GM18519 (cell line): ENCODE measurements around the gene MRPL47.

Experiments
- ATAC-seq: cut with Tn5 transposase; IDR thresholded peaks from one replicate; pipeline ENCODE4 v1.9.1; 2021; ENCODE audit warnings: mild to moderate bottlenecking, moderate library complexity; ENCODE audit not compliant: unreplicated experiment, low FRiP score

Gene MRPL47

DNA sequence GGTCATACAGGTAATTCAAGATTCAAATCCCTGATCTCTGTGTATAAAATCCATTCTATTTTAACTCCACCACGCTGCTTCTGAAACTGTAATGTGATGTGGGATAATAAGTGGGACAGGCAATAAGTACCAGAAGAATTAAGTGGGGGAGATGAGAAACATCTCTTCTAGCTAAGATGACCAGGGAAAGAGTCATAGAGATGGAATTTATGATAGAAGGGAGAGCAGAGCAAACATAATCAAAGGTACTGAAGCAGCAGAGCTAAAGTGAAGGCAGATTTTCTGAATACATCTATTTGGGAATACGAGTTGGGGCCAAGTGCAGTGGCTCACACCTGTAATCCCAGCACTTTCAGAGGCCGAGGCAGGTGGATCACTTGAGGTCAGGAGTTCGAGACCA is 4.9 kb downstream of the MRPL47 start:
- no peak for ATAC-seq

DNA sequence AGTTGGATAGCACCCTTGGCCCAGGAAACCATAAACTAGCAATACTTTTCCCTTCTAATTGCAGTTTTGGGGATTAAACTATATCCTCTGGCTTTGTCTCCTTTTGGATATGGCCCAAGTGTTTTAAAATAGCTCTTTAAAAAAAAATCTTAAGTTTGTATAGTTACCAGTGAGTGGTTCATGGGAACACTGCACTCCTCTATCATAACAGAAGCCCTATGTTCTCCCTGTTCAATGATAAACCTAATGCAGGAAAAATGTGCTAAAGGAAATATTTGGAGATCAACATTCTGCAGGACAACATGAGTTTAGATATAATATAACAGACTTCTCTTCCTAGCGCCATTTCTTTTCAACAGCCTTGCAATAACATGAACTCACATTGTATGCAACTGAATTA is 13.1 kb downstream of the MRPL47 start:
- ATAC-seq, result no peak

DNA sequence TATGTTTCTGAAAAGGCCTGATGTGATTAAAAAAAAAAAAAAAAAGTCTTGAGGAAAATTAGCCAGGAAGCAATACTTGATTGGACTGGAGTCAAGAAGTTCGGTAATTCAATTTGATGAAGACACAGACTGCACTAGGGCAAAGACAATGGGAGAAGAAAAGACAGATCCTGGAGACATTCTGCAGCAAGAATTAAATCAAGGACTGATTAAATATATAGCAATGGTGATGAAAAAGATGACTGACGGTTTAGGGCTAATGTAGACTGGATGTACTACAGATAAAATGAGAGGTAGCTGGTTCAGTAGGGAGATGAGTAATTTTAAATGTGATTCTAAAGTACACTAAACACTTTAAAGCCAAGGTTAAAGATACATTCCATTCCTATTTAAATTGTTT is 13.8 kb downstream of the MRPL47 start:
- ATAC-seq, result no peak

DNA sequence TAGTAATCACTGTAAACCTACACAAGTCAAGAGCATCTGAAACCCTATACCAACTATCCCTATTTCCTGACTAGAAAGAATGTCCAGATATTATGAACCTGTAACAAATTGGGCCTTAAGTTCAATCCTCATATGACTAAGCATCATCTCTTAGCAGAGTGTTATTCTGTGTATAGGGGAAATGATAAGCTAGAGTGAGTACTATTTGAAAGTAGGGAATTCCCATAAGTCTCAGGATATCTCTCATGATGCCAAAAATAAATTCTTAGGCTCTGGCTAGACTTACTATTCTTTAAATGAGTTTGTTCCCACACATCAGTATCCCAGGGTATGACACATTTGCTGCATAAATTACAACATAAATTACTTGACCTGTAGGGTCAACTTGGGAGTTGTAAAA is 15.3 kb downstream of the MRPL47 start:
- no peak for ATAC-seq

DNA sequence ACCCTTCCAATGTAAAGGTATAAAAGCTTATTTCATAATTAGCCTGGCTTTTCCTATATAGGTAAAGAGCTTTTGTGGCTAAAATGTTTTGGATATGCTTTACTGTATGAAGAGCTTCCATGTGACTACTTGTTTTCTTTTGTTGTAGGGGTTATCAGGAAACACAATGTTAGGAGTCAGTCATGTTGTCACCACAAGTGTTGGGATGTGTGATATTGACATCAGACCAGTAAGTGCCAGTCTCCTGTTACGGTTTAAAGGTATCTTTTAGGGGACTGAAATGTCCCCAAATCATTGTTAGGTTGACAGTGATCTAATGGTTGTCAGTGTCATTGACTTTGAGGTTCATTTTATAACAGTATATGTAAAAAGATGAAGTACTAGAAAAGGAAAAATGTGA is 23.4 kb downstream of the MRPL47 start:
- no peak for ATAC-seq

DNA sequence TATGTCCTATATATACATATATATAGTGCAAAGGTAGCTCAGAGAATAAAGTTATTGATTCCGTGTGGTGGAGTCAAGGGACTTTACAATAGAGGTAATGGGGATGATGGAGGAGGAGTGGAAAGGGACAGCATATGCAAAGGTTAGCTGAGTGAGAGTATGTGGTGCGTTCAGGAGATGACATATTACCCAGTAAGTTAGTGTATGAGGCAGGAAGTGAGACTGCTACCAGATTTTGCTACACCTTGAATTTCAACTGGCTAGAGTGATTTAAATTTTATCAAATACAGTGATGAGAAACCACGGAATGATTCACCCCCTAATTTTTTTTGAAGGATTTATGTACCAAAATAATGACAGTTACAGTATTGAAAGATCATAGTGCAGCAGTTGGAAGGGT is 38.9 kb downstream of the MRPL47 start:
- ATAC-seq, result no peak

DNA sequence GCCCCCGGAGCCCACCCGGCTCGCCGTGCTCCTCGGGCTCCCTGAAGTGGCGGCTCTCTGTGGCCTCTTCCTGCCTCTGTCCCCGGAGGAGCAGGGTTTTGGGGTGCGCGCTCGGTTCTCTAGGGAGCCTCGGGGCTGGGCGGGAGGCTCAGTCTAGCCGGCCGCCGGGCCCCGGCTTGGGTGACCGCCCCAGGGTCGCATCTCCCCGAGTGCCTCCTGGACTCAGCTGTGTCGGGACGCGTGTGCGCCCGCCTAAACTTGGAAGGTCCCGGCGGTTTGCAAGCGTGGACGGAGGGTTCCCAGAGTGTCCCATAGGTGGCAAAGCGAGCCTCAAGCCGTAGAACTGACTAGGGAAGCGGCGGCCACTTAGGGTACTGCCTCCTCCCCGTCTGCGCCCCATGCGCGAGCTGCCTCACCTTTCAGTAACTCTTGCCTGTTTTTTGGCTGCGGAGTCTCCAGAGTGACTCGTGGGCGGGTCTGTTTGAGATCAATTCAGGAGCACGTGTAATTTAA is 41.1 kb downstream of the MRPL47 start:
- ATAC-seq, result peak; percentile 36

DNA sequence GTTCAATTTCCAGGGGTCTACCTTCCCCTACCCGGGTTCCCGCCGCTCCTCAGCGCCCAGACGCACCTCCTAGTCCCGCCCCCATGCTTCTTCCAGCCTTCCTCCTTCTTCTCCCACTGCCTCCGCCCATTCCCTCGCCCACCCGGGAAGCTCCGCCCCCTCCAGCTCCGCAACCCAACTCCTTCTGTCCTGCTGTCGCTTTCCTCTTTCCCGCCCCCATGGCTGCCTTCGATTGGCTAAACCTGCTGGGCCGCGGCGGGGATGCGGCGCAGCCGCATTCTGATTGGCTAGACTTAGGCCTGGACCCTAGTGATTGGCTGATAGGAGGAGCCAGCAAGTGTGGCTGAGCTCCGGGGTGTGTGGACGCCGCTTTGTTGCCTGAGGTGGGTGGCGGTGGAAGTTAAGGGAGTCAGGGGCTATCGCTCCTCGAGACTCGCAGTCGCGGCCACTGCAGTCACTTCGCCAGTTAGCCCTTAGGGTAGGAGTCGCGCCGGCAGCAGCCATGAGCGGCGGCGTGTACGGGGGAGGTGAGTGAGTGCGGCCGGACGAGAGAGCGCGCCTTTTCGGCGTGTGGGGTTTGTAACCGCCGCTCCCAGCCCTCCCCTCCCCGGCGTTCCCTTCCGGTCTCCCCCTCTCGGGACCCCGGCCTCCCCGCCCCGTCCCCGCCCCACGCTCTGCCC is 41.7 kb downstream of the MRPL47 start, which contains the start of gene ACTL6A:
Gene ACTL6A, plus strand, starts transcription at position 336 of the 680 bp plus-strand sequence. Its CDS starts 167 bp downstream, at position 503.
- ATAC-seq, result peak; percentile 94

DNA sequence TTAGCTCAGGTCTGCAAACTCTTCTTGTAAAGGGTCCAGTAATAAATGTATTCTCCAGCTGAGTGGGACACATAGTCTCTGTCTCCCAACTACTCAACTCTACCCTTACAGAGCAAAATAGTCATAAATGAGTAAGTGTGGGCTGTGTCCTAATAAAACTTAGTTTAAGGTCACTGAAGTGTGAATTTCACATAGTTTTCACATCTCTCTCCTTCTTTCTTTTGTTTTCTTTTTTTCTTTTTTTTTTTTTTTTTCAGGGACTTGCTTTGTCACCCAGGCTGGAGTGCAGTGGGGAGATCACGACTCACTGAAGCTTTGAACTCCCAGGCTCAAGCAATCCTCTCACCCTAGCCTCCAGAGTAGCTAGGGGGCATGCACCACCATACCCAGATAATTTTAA is 43.6 kb downstream of the MRPL47 start:
- ATAC-seq, result no peak

DNA sequence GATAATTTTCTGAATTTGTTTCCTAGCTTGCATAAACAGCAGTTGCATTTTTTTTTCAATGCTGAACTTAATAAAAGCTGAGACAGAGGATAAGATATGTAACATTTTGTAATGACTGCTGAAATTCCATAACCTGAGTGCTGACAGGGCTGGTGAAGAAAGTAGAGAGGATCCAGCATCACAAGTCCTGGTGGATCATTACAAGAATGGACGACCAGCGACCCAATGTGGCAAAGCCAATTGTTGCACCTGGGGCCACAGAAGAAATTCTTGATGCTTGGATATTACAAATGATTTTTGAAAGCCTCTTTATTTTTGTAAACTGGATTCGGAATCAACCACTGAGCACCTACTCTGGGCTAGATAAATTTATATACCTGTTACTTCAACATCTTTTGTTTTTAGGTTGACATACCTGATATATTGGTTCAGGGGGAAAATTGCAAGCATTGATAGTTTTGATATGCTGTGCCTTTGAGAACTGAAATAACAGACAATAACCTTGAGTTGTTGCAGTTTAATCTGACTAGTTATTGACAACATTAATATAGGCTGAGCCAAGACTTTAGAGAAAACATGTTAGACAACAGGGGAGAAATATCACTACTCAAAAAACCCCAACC is 45.6 kb downstream of the MRPL47 start:
- ATAC-seq, result no peak

DNA sequence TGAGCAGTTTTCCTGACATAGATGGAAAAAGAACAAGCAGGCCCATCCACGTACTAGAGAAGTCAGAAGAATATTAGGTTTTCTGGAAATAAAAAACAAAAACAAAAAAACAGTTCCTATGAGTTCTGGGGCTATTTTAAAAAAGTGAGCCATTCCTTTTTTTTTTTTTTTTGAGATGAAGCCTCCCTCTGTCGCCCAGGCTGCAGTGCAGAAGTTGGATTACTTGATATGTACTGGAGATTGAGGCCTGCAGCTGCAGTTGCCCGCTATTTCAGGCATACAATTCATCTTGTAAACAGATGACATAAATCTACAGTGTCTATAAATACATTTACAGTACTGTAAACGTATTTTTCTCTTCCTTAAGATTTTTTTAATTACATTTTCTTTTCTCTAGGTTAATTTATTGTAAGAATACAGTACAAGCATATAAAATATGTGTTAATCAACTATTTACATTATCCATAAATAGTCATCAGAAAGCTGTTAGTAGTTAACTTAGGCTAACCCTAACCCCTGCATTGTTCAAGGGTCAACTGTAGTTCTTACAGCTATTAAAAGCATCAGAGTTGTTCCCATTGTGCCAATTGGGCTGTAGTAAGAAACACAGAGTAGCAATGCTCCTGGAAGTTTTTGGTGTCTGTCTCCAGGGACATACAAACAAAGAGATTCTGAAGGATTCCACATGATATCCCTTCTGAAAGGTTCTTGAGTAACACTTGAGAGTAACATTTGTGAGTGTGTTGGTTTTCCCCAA is 52.9 kb downstream of the MRPL47 start:
- no peak for ATAC-seq

DNA sequence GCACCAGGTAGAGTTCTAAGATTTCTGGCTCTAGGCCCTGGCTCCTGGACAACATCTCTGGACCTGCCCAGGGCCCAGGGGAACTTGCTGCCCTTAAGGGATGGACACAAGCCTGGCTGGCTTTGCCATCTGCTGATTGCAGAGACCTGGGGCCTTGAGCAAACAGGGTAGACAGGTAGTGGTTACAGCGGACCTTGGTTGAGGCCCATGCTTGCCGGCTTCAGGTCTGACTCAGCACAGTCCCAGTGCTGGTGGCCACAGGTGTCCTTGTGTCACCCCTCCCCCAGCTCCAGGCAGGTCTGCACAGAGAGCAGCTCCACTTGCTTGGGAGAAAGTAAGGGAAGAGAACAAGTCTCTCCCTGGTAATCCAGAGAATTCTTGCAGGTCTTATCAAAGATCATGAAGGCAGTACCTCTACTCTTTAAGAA is 57.6 kb downstream of the MRPL47 start:
- no peak for ATAC-seq

DNA sequence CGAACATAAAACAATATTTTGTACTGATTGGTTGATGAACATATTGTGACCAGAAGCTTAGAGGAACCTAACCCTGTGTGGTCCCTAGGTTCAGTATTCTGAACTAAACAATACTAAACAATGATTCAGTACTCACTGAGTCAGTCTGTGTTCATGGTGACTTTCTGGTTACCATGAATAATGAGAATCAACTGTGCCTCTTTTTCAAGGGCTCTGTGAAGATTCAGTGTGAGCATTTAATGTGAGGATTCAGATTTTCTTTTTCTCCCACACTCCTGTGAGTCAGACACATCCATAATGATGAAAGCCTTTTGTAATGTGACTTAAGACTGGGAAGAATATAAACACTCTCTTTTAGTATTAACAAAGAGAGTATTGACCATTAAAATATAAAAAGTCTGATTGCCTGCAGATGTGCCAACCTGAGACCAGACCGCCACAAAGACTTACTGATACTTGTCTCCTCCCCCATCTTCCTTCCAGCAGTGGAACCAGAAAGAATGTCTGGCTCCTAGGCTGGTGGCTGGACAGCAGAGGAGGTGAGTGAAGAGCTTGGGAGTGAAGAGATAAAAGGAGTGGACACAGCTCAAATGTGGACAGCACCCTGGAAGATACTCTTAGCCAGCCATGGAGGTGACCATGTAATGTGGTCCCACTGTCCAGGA is 59.3 kb downstream of the MRPL47 start:
- ATAC-seq, result no peak

DNA sequence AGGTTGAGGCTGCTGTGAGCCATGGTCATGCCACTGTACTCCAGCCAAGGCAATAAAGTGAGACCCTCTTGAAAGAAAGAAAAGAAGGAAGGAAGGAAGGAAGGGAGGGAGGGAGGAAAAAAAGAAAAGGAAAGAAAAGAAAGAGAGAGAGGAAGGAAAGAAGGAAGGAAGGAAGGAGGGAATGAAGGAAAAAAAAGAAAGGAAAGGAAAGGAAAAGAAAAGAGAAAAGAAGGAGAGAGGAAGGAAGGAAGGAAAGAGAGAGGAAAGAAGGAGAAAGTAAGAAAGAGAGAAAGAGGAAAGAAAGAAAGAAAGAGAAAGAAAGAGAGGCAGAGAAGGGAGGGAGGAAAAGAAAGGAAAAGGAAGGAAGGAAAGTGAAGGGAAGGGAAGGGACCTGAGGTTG is 62.1 kb downstream of the MRPL47 start:
- ATAC-seq, result no peak

DNA sequence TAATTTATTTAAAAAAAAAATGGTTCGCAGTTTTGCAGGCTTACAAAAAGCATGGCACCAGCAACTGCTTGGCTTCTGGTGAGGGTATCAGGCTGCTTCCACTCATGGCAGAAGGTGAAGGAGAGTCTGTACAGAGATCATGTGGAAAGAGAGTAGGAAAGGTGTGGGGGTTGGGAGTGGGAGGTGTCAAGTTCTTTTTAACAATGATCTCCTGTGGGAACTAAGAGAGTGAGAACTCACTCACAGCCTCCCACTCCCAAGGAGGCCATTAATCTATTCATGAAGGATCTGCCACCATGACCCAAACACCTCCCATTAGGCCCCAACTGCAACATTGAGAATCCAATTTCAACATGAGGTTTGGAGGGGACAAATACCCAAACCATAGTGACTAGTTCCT is 62.8 kb downstream of the MRPL47 start:
- ATAC-seq, result no peak

DNA sequence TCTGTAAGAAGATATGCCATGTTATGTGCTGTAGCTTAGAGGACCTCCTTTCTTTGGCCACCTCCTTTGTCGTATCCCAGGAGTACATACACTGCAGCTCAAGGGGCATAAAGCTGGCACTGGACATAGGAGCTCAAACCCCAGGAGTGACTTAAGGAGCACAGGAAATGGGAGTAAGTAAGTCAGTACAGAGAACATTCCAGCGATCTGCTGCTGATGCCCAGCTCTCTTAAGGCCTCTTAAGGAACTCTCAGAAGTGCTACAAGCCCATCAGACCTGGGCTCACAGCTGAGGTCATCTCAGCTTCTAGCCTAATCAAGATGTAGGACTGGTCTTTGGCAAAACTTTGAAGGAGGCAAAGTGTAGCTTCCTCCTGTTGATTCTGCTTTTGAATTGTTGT is 63.3 kb downstream of the MRPL47 start:
- ATAC-seq, result no peak
